ENCODE measurements around the gene ARHGEF3.
A peak's percentile ranks its signal among the peaks of the same experiment; 100 is the strongest.

ARHGEF3 gene

GRCh38 chr3:56838448-56838847, 36.7 kb upstream of the ARHGEF3 start:
- DNase-seq (ENCODE audit: extremely low read depth, insufficient read length) = no peak
- Histone ChIP-seq H3K36me3 (ENCODE audit: control insufficient read depth, insufficient read depth, low read length) (no peaks in the 10 kb centered on the region), H3K27me3 (replicated peaks; ENCODE audit: control insufficient read depth, insufficient read depth, low read length) (no peaks in the 10 kb centered on the region), H3K4me3 (replicated peaks; ENCODE audit: low read depth, low read length) (no peak overlapping the region)
- TF ChIP-seq CTCF (IDR thresholded peaks at IDR 0.05; ENCODE audit: insufficient read depth, low read length, poor library complexity, severe bottlenecking) = no peak

GRCh38 chr3:56837196-56837955, 35.6 kb upstream of the ARHGEF3 start:
- DNase-seq (ENCODE audit: extremely low read depth, insufficient read length) = peak; percentile 51
- Histone ChIP-seq H3K36me3 (ENCODE audit: control insufficient read depth, insufficient read depth, low read length) (no peaks in the 10 kb centered on the region), H3K4me3 (replicated peaks; ENCODE audit: low read depth, low read length) (no peak overlapping the region), H3K27me3 (replicated peaks; ENCODE audit: control insufficient read depth, insufficient read depth, low read length) (no peaks in the 10 kb centered on the region)
- no peak for TF ChIP-seq CTCF (IDR thresholded peaks at IDR 0.05; ENCODE audit: insufficient read depth, low read length, poor library complexity, severe bottlenecking)

GRCh38 chr3:56836276-56837163, 34.8 kb upstream of the ARHGEF3 start:
- TF ChIP-seq CTCF (IDR thresholded peaks at IDR 0.05; ENCODE audit: insufficient read depth, low read length, poor library complexity, severe bottlenecking) = no peak
- Histone ChIP-seq H3K4me3 (replicated peaks; ENCODE audit: low read depth, low read length) (no peak overlapping the region), H3K27me3 (replicated peaks; ENCODE audit: control insufficient read depth, insufficient read depth, low read length) (no peaks in the 10 kb centered on the region), H3K36me3 (ENCODE audit: control insufficient read depth, insufficient read depth, low read length) (no peaks in the 10 kb centered on the region)
- no peak for DNase-seq (ENCODE audit: extremely low read depth, insufficient read length)

- no peak overlapping the region for H3K4me3 ChIP-seq (replicated peaks; ENCODE audit: low read depth, low read length)
- no peaks in the 10 kb centered on the region for H3K27me3 ChIP-seq (replicated peaks; ENCODE audit: control insufficient read depth, insufficient read depth, low read length)
- H3K36me3 ChIP-seq (ENCODE audit: control insufficient read depth, insufficient read depth, low read length) = no peaks in the 10 kb centered on the region
- TF ChIP-seq CTCF (IDR thresholded peaks at IDR 0.05; ENCODE audit: insufficient read depth, low read length, poor library complexity, severe bottlenecking) = no peak
- DNase-seq (ENCODE audit: extremely low read depth, insufficient read length) = no peak
Measured at GRCh38 chr3:56835650-56836227, 34.0 kb upstream of the ARHGEF3 start.

- no peaks in the 10 kb centered on the region for H3K27me3 ChIP-seq (replicated peaks; ENCODE audit: control insufficient read depth, insufficient read depth, low read length)
- no peak for DNase-seq (ENCODE audit: extremely low read depth, insufficient read length)
- H3K36me3 ChIP-seq (ENCODE audit: control insufficient read depth, insufficient read depth, low read length) = no peaks in the 10 kb centered on the region
- H3K4me3 ChIP-seq (replicated peaks; ENCODE audit: low read depth, low read length) = no peak overlapping the region
- TF ChIP-seq CTCF (IDR thresholded peaks at IDR 0.05; ENCODE audit: insufficient read depth, low read length, poor library complexity, severe bottlenecking) = no peak
Measured at GRCh38 chr3:56833536-56833935, 31.8 kb upstream of the ARHGEF3 start.
